Transverse colon (tissue), 4 donors: ENCODE measurements around the gene CCDC14. TPM values are rescaled to one million over a fixed set of nuclear protein-coding genes. Genes with fewer than 3 reads are reported as not detected.

ENCODE experiments used
- DNase-seq: peaks from one replicate; pipeline ENCODE4 v3.0.0-alpha.2; 2019
- H3K27ac ChIP-seq, 4 donors: fragments of 200-600 bp; sonication (generic); 2 replicates each; pipeline ENCODE4 v1.5.1; 2016 to 2018; ENCODE audit warnings: inconsistent platforms in 4 of 4
- H3K27me3 ChIP-seq: fragments of 200-600 bp; sonication (generic); 2 replicates; pipeline ENCODE4 v1.5.1; 2017; ENCODE audit warnings: inconsistent platforms
- H3K36me3 ChIP-seq, 4 donors: fragments of 200-600 bp; sonication (generic); 2 replicates each; pipeline ENCODE4 v1.5.1; 2017 to 2019; ENCODE audit warnings: inconsistent platforms in 4 of 4
- H3K4me1 ChIP-seq, 4 donors: fragments of 200-600 bp; sonication (generic); 2 replicates each; pipeline ENCODE4 v1.5.1; 2017 to 2020; ENCODE audit warnings: inconsistent platforms in 4 of 4
- H3K4me3 ChIP-seq, 4 donors: fragments of 200-600 bp; sonication (generic); 1 replicate in 1 of 4; 2 replicates in 3 of 4; pipeline versions ENCODE4 v1.5.1 to v1.6.1; 2017 to 2019; ENCODE audit warnings: inconsistent platforms in 4 of 4
- H3K9me3 ChIP-seq, 2 donors: fragments of 200-600 bp; sonication (generic); 2 replicates each; pipeline ENCODE4 v1.5.1; 2017 to 2019; ENCODE audit warnings: inconsistent platforms in 2 of 2
- EP300 ChIP-seq: sonication (generic); formaldehyde crosslinking; IDR thresholded peaks from one replicate; pipeline ENCODE4 v1.6.1; 2017; ENCODE audit warnings: antibody characterized with exemption, low read depth
- POLR2A ChIP-seq: fragments of 450-650 bp; IDR thresholded peaks from one replicate; pipeline ENCODE4 v1.6.1; 2016; ENCODE audit warnings: antibody characterized with exemption, mild to moderate bottlenecking, moderate library complexity
- POLR2AphosphoS5 ChIP-seq, 3 donors: sonication (generic); formaldehyde crosslinking; IDR thresholded peaks; one replicate each; pipeline ENCODE4 v1.6.1; 2016; ENCODE audit warnings: antibody characterized with exemption in 3 of 3
- WGBS, 2 donors: methylation state at CpG; one replicate each; pipeline ENCODE4 v1.1.5; 2018; ENCODE audit warnings: low coverage in 1 of 2; 5-methylcytosine and 5-hydroxymethylcytosine counted together
- in situ Hi-C, 4 donors: fragments of 200-750 bp; cut with MboI; loops; one replicate each; pipeline versions ENCODE4 v1.15.0 to v1.15.1; 2017; ENCODE audit warnings: low sequenced_read_pairs in 3 of 4, low pct_ligation_motif_present in 1 of 4, low pct_unique_long_range_greater_than_20kb in 1 of 4
- intact Hi-C: fragments of 100-400 bp; cut with DNase I; formaldehyde crosslinking; loops from one replicate; pipeline ENCODE4 v1.15.1; 2023; ENCODE audit warnings: low total_unique reads
- total RNA-seq, 4 donors: library from RNA; depleted of rRNA; stranded (reverse); fragments of >200 nt; gene quantifications; one replicate each; pipeline ENCODE4 v1.1.0, GENCODE V29; 2016
- TF ChIP-seq, protein P1 (sequence below), 5 experiments: fragments of 200-600 bp in 3 of 5; fragments of 450-650 bp in 2 of 5; sonication (generic) in 3 of 5; IDR thresholded peaks; 1 replicate in 2 of 5; 2 replicates in 3 of 5; pipeline ENCODE4 v1.5.1; 2016 to 2017; ENCODE audit warnings: antibody characterized with exemption in 5 of 5, inconsistent platforms in 3 of 5, mild to moderate bottlenecking in 2 of 5, moderate library complexity in 1 of 5

CCDC14 gene
- total RNA-seq, 4 donors from 2014 or later = 93.1 to 117 (median 110) TPM

DNA sequence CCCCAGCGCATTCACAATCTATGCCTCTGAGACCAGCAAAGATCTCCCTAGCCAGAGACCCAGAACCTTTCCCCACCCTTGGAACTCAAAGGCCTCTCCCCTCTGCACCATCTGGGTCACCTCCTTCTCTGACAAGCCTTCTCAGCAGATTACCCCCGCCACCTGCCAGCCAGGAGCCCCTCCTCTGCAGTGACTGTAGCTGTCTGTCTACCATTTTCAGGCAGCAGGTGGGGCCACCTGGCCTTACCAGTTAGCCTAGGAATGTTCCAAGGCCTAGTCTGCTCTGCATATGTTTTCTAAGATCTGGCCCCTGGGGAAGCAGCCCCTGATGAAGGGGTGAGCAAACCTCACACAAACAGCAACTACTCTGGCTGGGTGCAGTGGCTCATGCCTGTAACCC lies 79.3 kb downstream of the CCDC14 start:
- Histone ChIP-seq H3K36me3 (no peaks in the 10 kb centered on the region), H3K9me3 (no peaks in the 10 kb centered on the region), H3K4me3 (no peak overlapping the region), H3K4me1 (peaks cover 4 to 12% (median 10%) of the 10 kb centered on the region in 4 donors), H3K27ac (no peak overlapping the region), H3K27me3 (peaks cover 42% of the 10 kb centered on the region)
- in situ Hi-C loops = no loop called here
- WGBS, 2 donors = 97 to 100% methylated on average over 1 to 2 of the region's 2 CpGs
- no peak for DNase-seq
- intact Hi-C loops = no loop called here
- TF ChIP-seq POLR2AphosphoS5 (IDR thresholded peaks at IDR 0.05) (no peak), EP300 (no peak), POLR2A (no peak)

DNA sequence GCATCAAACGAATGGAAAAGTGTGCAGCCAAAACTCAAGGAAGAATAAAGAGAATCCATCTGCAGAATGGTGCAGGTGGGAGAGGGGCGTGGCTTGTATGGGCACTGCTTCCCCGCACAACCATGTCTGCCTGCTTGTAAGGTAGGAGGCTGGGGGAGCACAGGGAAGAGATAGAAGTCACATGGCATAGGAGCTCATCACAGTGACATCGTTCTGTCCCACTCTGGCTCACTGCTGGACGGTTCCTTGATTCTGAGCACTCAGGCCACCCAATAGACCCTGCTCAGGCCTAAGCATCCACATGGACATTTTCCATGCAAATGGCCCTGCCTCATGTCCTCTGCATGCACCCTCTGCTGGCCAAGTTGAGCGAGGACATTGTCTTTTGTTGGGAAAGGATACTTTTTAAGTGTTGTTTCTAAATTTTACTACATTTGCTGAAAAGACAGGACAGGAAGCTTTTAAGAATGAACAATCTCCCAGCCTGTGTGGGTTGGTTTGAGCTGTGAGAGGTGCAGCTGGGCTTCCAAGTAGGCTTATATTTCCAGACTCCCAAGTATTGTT lies 79.9 kb downstream of the CCDC14 start:
- no peak overlapping the region for H3K4me3 ChIP-seq
- intact Hi-C loops = no loop called here
- WGBS, 2 donors = 82% methylated on average over 6 of the region's 6 CpGs; no CpG with 5 or more reads in 1 of the 2 donors
- DNase-seq = no peak
- no peak overlapping the region for H3K27ac ChIP-seq
- in situ Hi-C loops = no loop called here
- H3K4me1 ChIP-seq = peaks cover 4 to 12% (median 10%) of the 10 kb centered on the region in 4 donors
- no peaks in the 10 kb centered on the region for H3K9me3 ChIP-seq
- no peaks in the 10 kb centered on the region for H3K36me3 ChIP-seq
- peaks cover 35% of the 10 kb centered on the region for H3K27me3 ChIP-seq
- no peak for TF ChIP-seq EP300
- TF ChIP-seq, protein P1, sequence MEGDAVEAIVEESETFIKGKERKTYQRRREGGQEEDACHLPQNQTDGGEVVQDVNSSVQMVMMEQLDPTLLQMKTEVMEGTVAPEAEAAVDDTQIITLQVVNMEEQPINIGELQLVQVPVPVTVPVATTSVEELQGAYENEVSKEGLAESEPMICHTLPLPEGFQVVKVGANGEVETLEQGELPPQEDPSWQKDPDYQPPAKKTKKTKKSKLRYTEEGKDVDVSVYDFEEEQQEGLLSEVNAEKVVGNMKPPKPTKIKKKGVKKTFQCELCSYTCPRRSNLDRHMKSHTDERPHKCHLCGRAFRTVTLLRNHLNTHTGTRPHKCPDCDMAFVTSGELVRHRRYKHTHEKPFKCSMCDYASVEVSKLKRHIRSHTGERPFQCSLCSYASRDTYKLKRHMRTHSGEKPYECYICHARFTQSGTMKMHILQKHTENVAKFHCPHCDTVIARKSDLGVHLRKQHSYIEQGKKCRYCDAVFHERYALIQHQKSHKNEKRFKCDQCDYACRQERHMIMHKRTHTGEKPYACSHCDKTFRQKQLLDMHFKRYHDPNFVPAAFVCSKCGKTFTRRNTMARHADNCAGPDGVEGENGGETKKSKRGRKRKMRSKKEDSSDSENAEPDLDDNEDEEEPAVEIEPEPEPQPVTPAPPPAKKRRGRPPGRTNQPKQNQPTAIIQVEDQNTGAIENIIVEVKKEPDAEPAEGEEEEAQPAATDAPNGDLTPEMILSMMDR (IDR thresholded peaks at IDR 0.05) = peak in 4 of 5 experiments; percentile 32 to 40 (median 36)

DNA sequence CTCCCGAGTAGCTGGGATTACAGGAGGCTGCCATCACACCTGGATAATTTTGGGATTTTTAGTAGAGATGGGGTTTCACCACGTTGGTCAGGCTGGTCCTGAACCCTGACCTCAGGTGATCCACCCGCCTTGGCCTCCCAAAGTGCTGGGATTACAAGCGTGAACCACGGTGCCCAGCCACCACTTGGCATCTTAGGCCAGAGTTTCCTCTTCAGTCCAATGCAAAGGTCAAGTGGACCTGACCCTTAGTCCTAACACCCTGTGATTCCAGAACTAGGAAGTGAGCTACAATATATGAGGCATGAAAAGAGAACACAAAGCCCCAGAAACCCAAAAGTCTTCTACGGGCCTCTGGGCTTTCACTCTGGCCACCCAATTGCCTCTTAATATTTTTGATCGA lies 82.2 kb downstream of the CCDC14 start:
- Histone ChIP-seq H3K4me1 (peaks cover 3 to 10% (median 7%) of the 10 kb centered on the region in 4 donors), H3K36me3 (no peaks in the 10 kb centered on the region), H3K9me3 (no peaks in the 10 kb centered on the region), H3K27me3 (peaks cover 16% of the 10 kb centered on the region), H3K4me3 (no peak overlapping the region), H3K27ac (no peak overlapping the region)
- no peak for DNase-seq
- TF ChIP-seq, protein P1 (IDR thresholded peaks at IDR 0.05) = no peak
- no peak for TF ChIP-seq EP300
- no peak for TF ChIP-seq POLR2AphosphoS5 (IDR thresholded peaks at IDR 0.05)
- TF ChIP-seq POLR2A = no peak
- 75 to 91% methylated on average over 3 to 7 of the region's 7 CpGs for WGBS, 2 donors
- intact Hi-C loops (no loop called here), in situ Hi-C loops (no loop called here)

DNA sequence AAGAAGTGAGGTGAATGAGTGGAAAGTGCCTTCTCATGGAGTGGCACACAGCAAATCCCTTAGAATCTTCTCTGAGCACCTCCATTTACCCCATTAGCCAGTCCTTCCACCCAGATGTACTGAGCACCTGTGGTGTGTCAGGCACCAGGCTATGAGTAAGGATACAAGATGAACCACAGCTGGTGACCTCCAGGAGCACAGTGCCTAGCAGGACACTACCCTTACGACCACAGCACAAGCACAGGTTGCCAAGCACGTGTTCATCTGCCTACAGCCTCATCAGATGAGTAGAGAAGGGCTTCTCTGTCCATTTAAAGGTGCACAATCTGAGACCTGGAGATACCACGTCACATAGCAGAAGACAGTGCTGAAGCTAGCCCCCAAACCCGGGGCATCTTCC lies 83.1 kb downstream of the CCDC14 start:
- Histone ChIP-seq H3K4me1 (peaks cover 0 to 1% (median under 1%) of the 10 kb centered on the region in 4 donors), H3K4me3 (no peak overlapping the region), H3K9me3 (no peaks in the 10 kb centered on the region), H3K27ac (no peak overlapping the region), H3K36me3 (no peaks in the 10 kb centered on the region), H3K27me3 (peaks cover 8% of the 10 kb centered on the region)
- WGBS, 2 donors = 73 to 78% methylated on average over 2 to 4 of the region's 4 CpGs
- in situ Hi-C loops (no loop called here), intact Hi-C loops (no loop called here)
- DNase-seq = no peak
- no peak for TF ChIP-seq POLR2A
- TF ChIP-seq, protein P1 (IDR thresholded peaks at IDR 0.05) = no peak
- TF ChIP-seq EP300 = no peak
- TF ChIP-seq POLR2AphosphoS5 (IDR thresholded peaks at IDR 0.05) = no peak

DNA sequence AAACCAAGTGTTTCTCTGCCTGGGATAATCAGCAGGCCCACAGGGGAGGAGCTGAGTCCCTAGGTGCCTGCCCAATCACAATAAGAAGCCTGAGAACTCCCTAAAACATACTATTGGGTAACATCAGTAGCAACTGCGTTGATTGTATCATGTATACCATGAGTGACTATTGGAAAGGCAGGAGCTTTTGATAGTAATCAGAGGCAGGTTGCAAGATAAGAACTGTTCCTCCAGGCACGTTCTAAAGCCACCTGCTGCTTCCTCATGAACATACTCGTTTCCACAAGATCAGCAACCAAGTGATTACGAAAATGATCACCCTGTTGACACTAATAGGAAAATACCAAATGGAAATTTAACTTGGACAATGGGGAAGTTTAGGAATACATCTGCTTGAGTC lies 83.6 kb downstream of the CCDC14 start:
- no peak overlapping the region for H3K27ac ChIP-seq
- DNase-seq = no peak
- H3K36me3 ChIP-seq = no peaks in the 10 kb centered on the region
- H3K9me3 ChIP-seq = no peaks in the 10 kb centered on the region
- intact Hi-C loops (no loop called here), in situ Hi-C loops (no loop called here)
- H3K4me3 ChIP-seq = no peak overlapping the region
- WGBS, 2 donors = 71 to 74% methylated on average over 4 of the region's 4 CpGs
- TF ChIP-seq, protein P1 (IDR thresholded peaks at IDR 0.05) = no peak
- no peak for TF ChIP-seq EP300
- TF ChIP-seq POLR2A = no peak
- TF ChIP-seq POLR2AphosphoS5 (IDR thresholded peaks at IDR 0.05) = no peak
- no peaks in the 10 kb centered on the region for H3K4me1 ChIP-seq
- H3K27me3 ChIP-seq = peaks cover 3% of the 10 kb centered on the region
